HepG2 (cell line): Measurements from ENCODE around the gene CCS. TPM values are rescaled to one million over a fixed set of nuclear protein-coding genes. Genes with fewer than 3 reads are reported as not detected.
A peak's percentile ranks its signal among the peaks of the same experiment; 100 is the strongest.
"Not testable (repeated sequence)": the region's sequence is repeated elsewhere in the genome, so short reads cannot be mapped to it uniquely, and the experiment has no call there.

Experiments
- ATAC-seq: fragments of 200-7000 bp; cut with Tn5 transposase; 3 replicates; pipeline ENCODE4 v1.9.1; 2020; ENCODE audit warnings: mild to moderate bottlenecking, moderate library complexity
- BruUV-seq: library from RNA; stranded (reverse); fragments of 400-500 nt; replicated peaks from 2 replicates; lab custom pipeline; 2021; lab: Mats Ljungman, UMichigan
- CTCF ChIA-PET: fragments of 300-600 bp; formaldehyde crosslinking; extraction: SDS; loops from one replicate; lab custom pipeline; 2021; ENCODE audit warnings: low total read pairs, inconsistent platforms, low intra/inter-chr PET ratio; lab: Yijun Ruan, JAX
- POLR2A ChIA-PET: fragments of 350-600 bp; sonication (Branson Sonifier 250); formaldehyde crosslinking; loops from one replicate; lab custom pipeline; 2020; ENCODE audit warnings: antibody characterized with exemption, inconsistent platforms; lab: Yijun Ruan, JAX
- DNase-seq: peaks from one replicate; pipeline ENCODE4 v3.0.0-alpha.2; 2015; ENCODE audit warnings: low spot score
- FAIRE-seq: peaks from 3 replicates; lab custom pipeline; 2011; peaks lifted over from hg19 to GRCh38; lab: Jason Lieb, UNC
- H2AFZ ChIP-seq: one replicate; pipeline ENCODE4 v1.6.1; 2011; ENCODE audit warnings: low read length, inconsistent platforms
- H3K27ac ChIP-seq: fragments of 300-600 bp; 3 replicates; pipeline ENCODE4 v1.8.0; 2011; ENCODE audit warnings: mixed run types, mild to moderate bottlenecking, mixed read lengths, low read length, inconsistent platforms; ENCODE audit not compliant: insufficient read depth; ENCODE audit errors: extremely low read length
- H3K27me3 ChIP-seq, 2 experiments: fragments of 200-600 bp in 1 of 2; 2 replicates in 1 of 2; 3 replicates in 1 of 2; pipeline versions ENCODE4 v1.6.0 to v1.8.0; 2011; ENCODE audit warnings: low read length in 2 of 2, mild to moderate bottlenecking in 2 of 2, moderate library complexity in 2 of 2, inconsistent platforms in 1 of 2; ENCODE audit not compliant: insufficient read depth in 2 of 2, control insufficient read depth in 1 of 2
- H3K36me3 ChIP-seq, 2 experiments: fragments of 200-600 bp in 1 of 2; replicated peaks in 1 of 2; 2 replicates in 1 of 2; 3 replicates in 1 of 2; pipeline versions ENCODE4 v1.5.1 to v1.8.0; 2011; ENCODE audit warnings: low read length in 2 of 2, inconsistent platforms in 1 of 2; ENCODE audit not compliant: insufficient read depth in 2 of 2, control insufficient read depth in 1 of 2
- H3K4me1 ChIP-seq: 2 replicates; pipeline ENCODE4 v1.5.1; 2012; ENCODE audit warnings: low read length, inconsistent platforms; ENCODE audit not compliant: insufficient read depth
- H3K4me2 ChIP-seq: 2 replicates; pipeline ENCODE4 v1.6.0; 2011; ENCODE audit warnings: low read depth, low read length, inconsistent platforms
- H3K4me3 ChIP-seq, 3 experiments: fragments of 200-600 bp in 1 of 3; sonication (generic), shearing (Covaris generic) in 1 of 3; replicated peaks in 1 of 3; 2 replicates each; pipeline ENCODE4 v1.5.1; 2011 to 2016; ENCODE audit warnings: low read length in 3 of 3, inconsistent platforms in 2 of 3, low read depth in 2 of 3, mild to moderate bottlenecking in 2 of 3, control low read depth in 1 of 3, mixed read lengths in 1 of 3; ENCODE audit not compliant: insufficient read depth in 1 of 3
- H3K79me2 ChIP-seq: one replicate; pipeline ENCODE4 v1.6.1; 2011; ENCODE audit warnings: low read length, inconsistent platforms; ENCODE audit not compliant: insufficient read depth
- H3K9ac ChIP-seq: 2 replicates; pipeline ENCODE4 v1.6.0; 2011; ENCODE audit warnings: mild to moderate bottlenecking, low read depth, low read length, inconsistent platforms; ENCODE audit not compliant: insufficient read depth
- H3K9me3 ChIP-seq: 2 replicates; pipeline ENCODE4 v1.5.1; 2012; ENCODE audit warnings: mild to moderate bottlenecking, low read length
- H4K20me1 ChIP-seq: 2 replicates; pipeline ENCODE4 v1.6.0; 2011; ENCODE audit warnings: inconsistent platforms, mild to moderate bottlenecking, low read length, moderate library complexity; ENCODE audit not compliant: insufficient read depth
- AGO2 ChIP-seq: fragments of 200-400 bp; formaldehyde crosslinking; optimal IDR thresholded peaks from 2 replicates; pipeline ENCODE3; 2017; ENCODE audit warnings: mild to moderate bottlenecking, low read depth, low read length, moderate library complexity
- MIXL1 ChIP-seq: IDR thresholded peaks from 2 replicates; pipeline ENCODE4 v1.6.1; 2016
- MXI1 ChIP-seq: IDR thresholded peaks from 3 replicates; pipeline ENCODE4 v1.6.1; 2012; ENCODE audit warnings: low read depth, low read length, inconsistent platforms, borderline replicate concordance
- SNAI1 ChIP-seq: sonication (generic); formaldehyde crosslinking; IDR thresholded peaks from 2 replicates; pipeline ENCODE4 v1.5.0; 2020; ENCODE audit warnings: mild to moderate bottlenecking, missing genetic modification reagents, borderline replicate concordance
- WGBS: methylation state at CpG from one replicate; pipeline ENCODE4 v1.1.6; 2017; ENCODE audit warnings: low lambda C conversion rate; 5-methylcytosine and 5-hydroxymethylcytosine counted together
- in situ Hi-C: cut with HindIII; loops from 2 replicates; pipeline ENCODE4 v1.10.0; 2017; ENCODE audit warnings: low pct_unique_long_range_greater_than_20kb; ENCODE audit not compliant: extremely low pct_ligation_motif_present
- intact Hi-C: fragments of 100-400 bp; cut with micrococcal nuclease; formaldehyde crosslinking; loops from one replicate; pipeline ENCODE4 v1.10.0; 2022; ENCODE audit not compliant: unreplicated experiment
- polyA plus RNA-seq, 8 experiments: library from polyadenylated mRNA; depleted of rRNA in 3 of 8; stranded (reverse) in 7 of 8; unstranded in 1 of 8; fragments of >200 nt; fragmentation: Illumina TruSeq in 4 of 8; extraction: Trizol in 4 of 8; gene quantifications; 2 replicates each; pipeline versions ENCODE4 v1.2.1 to v1.2.3, GENCODE V29; 2011 to 2016; ENCODE audit warnings: low read depth in 4 of 8, missing spikeins in 1 of 8, mixed read lengths in 1 of 8; ENCODE audit not compliant: insufficient read depth in 1 of 8
- total RNA-seq, 5 experiments: library from RNA; depleted of rRNA; stranded (reverse); fragments of >200 nt; fragmentation: Illumina TruSeq; extraction: Trizol; gene quantifications; 2 replicates each; pipeline ENCODE4 v1.2.3, GENCODE V29; 2016; ENCODE audit warnings: low read depth in 1 of 5

The CCS gene
- total and polyA plus RNA-seq, 2 of the 13 experiments (the other 11 are each of a cell fraction or from before 2014, with no cell fraction given): 25.4 to 44.6 TPM

GRCh38 chr11:66543263-66544107 is 49.5 kb upstream of the CCS start:
- ATAC-seq (no peak), FAIRE-seq (no peak), DNase-seq (no peak)
- Histone ChIP-seq H3K36me3 (no peaks in the 10 kb centered on the region), H4K20me1 (no peaks in the 10 kb centered on the region), H3K79me2 (no peaks in the 10 kb centered on the region), H2AFZ (no peak overlapping the region), H3K9me3 (no peaks in the 10 kb centered on the region), H3K4me1 (peaks cover 30% of the 10 kb centered on the region), H3K4me2 (no peak overlapping the region), H3K9ac (no peak overlapping the region), H3K27ac (no peak overlapping the region), H3K27me3 (peaks cover 0 to 2% of the 10 kb centered on the region in 2 experiments; a peak in 3 of 5 replicates), H3K4me3 (no peak overlapping the region)
- TF ChIP-seq AGO2 (peak; percentile 38), SNAI1 (CRISPR knock-in tag) (no peak), MXI1 (no peak), MIXL1 (CRISPR knock-in tag) (no peak)
- in situ Hi-C loops (no loop called here), intact Hi-C loops (no loop called here)
- CTCF ChIA-PET: no interaction called here
- POLR2A ChIA-PET: no interaction called here
- no TSS peak for BruUV-seq
- WGBS: 95% methylated on average over 14 of the region's 26 CpGs

GRCh38 chr11:66544952-66545351 is 48.0 kb upstream of the CCS start:
- H2AFZ ChIP-seq, CTCF ChIA-PET: not testable (repeated sequence)
- 22% methylated on average over 14 of the region's 14 CpGs for WGBS

More at GRCh38 chr11:66544952-66545351, 48.0 kb upstream of the CCS start:
- H3K79me2 ChIP-seq, in situ Hi-C loops, DNase-seq, H3K9me3 ChIP-seq, H4K20me1 ChIP-seq, H3K27me3 ChIP-seq, H3K36me3 ChIP-seq, intact Hi-C loops, FAIRE-seq, H3K27ac ChIP-seq, ATAC-seq: not testable (repeated sequence)
- Histone ChIP-seq H3K9ac (peak overlapping the region; percentile 79), H3K4me2 (peak overlapping the region; percentile 97), H3K4me3 (peak overlapping the region; percentile 69 to 93 (median 83)), H3K4me1 (peaks cover 39% of the 10 kb centered on the region)
- BruUV-seq: TSS peak; percentile 82
- POLR2A ChIA-PET: interaction anchor here (0.9 to 2.9 kb wide), 7 partner anchors 13 to 133 kb away, joined by 4 to 17 read pairs (median 9); partner anchors contain the start of genes DPP3, RBM14, RBM4 and RBM4B
